Measurements from ENCODE around the gene PHACTR1. TPM values are rescaled to one million over a fixed set of nuclear protein-coding genes. Genes with fewer than 3 reads are reported as not detected.

The PHACTR1 gene
- total RNA-seq, result under 1 TPM in 1 of 2 experiments, not detected in 1; 0.11 TPM

- DNase-seq (no peak), ATAC-seq (no peak)
- ChIA-PET CTCF (no interaction called here), POLR2A (no interaction called here)
- Mint-ChIP-seq H3K27ac (no peak within 1 kb of the TSS), H3K9me3 (no peaks in the 10 kb centered on the region), H3K36me3 (ENCODE audit: low read depth) (no peaks in the 10 kb centered on the region), H3K4me3 (no peak within 1 kb of the TSS), H3K4me1 (ENCODE audit: low read depth) (no peaks in the 10 kb centered on the region), H3K27me3 (peaks cover 4% of the 10 kb centered on the region)
- intact Hi-C loops (cut with micrococcal nuclease), result no loop called here
- TF ChIP-seq CTCF (IDR thresholded peaks at IDR 0.05), result no peak
These were observed at the start of gene PHACTR1 for GRCh38 chr6:12716298-12716916. PHACTR1 (plus strand) TSS chr6:12716767.

GRCh38 chr6:12666886-12667285 lies 49.7 kb upstream of the PHACTR1 start:
- POLR2A ChIA-PET, result no interaction called here
- Mint-ChIP-seq H3K9me3 (no peaks in the 10 kb centered on the region), H3K27ac (no peak overlapping the region), H3K27me3 (no peaks in the 10 kb centered on the region), H3K4me3 (no peak overlapping the region), H3K36me3 (ENCODE audit: low read depth) (no peaks in the 10 kb centered on the region), H3K4me1 (ENCODE audit: low read depth) (no peaks in the 10 kb centered on the region)
- no peak for ATAC-seq
- CTCF ChIA-PET, result no interaction called here
- intact Hi-C loops (cut with micrococcal nuclease), result no loop called here
- no peak for TF ChIP-seq CTCF (IDR thresholded peaks at IDR 0.05)
- DNase-seq, result no peak

GRCh38 chr6:12675931-12676330 lies 40.6 kb upstream of the PHACTR1 start:
- DNase-seq, result no peak
- ChIA-PET POLR2A (no interaction called here), CTCF (no interaction called here)
- Mint-ChIP-seq H3K36me3 (ENCODE audit: low read depth) (no peaks in the 10 kb centered on the region), H3K9me3 (no peaks in the 10 kb centered on the region), H3K4me3 (no peak overlapping the region), H3K4me1 (ENCODE audit: low read depth) (no peaks in the 10 kb centered on the region), H3K27me3 (peaks cover 7% of the 10 kb centered on the region), H3K27ac (no peak overlapping the region)
- ATAC-seq, result no peak
- intact Hi-C loops (cut with micrococcal nuclease), result no loop called here
- TF ChIP-seq CTCF (IDR thresholded peaks at IDR 0.05), result no peak

- H3K9me3 Mint-ChIP-seq, result no peaks in the 10 kb centered on the region
- intact Hi-C loops (cut with micrococcal nuclease), result no loop called here
- no peaks in the 10 kb centered on the region for H3K4me1 Mint-ChIP-seq (ENCODE audit: low read depth)
- H3K27me3 Mint-ChIP-seq, result peaks cover 7% of the 10 kb centered on the region
- no peaks in the 10 kb centered on the region for H3K36me3 Mint-ChIP-seq (ENCODE audit: low read depth)
- ChIA-PET POLR2A (no interaction called here), CTCF (no interaction called here)
- DNase-seq (no peak), ATAC-seq (no peak)
- H3K27ac Mint-ChIP-seq, result no peak overlapping the region
- H3K4me3 Mint-ChIP-seq, result no peak overlapping the region
- no peak for TF ChIP-seq CTCF (IDR thresholded peaks at IDR 0.05)
These were observed 37.2 kb upstream of the PHACTR1 start for GRCh38 chr6:12679341-12679740.

GRCh38 chr6:12693122-12693521 lies 23.4 kb upstream of the PHACTR1 start:
- Mint-ChIP-seq H3K27me3 (no peaks in the 10 kb centered on the region), H3K4me3 (no peak overlapping the region), H3K27ac (no peak overlapping the region), H3K36me3 (ENCODE audit: low read depth) (no peaks in the 10 kb centered on the region), H3K4me1 (ENCODE audit: low read depth) (no peaks in the 10 kb centered on the region), H3K9me3 (no peaks in the 10 kb centered on the region)
- intact Hi-C loops (cut with micrococcal nuclease), result no loop called here
- DNase-seq (no peak), ATAC-seq (no peak)
- TF ChIP-seq CTCF (IDR thresholded peaks at IDR 0.05), result no peak
- ChIA-PET POLR2A (no interaction called here), CTCF (no interaction called here)
